Activated CD8-positive, alpha-beta memory T cell treated with anti-CD3 and anti-CD28 coated beads, Interleukin-2, amount 50 U/mL, for 4 hours (primary cell): Measurements from ENCODE around the gene STK17A.

Source experiments
- DNase-seq: peaks from one replicate; pipeline ENCODE4 v3.0.0-alpha.2; 2020

STK17A gene

GRCh38 chr7:43637114-43637806, 54.4 kb downstream of the STK17A start:
- no peak for DNase-seq

GRCh38 chr7:43639858-43640491, 57.1 kb downstream of the STK17A start:
- no peak for DNase-seq

DNA sequence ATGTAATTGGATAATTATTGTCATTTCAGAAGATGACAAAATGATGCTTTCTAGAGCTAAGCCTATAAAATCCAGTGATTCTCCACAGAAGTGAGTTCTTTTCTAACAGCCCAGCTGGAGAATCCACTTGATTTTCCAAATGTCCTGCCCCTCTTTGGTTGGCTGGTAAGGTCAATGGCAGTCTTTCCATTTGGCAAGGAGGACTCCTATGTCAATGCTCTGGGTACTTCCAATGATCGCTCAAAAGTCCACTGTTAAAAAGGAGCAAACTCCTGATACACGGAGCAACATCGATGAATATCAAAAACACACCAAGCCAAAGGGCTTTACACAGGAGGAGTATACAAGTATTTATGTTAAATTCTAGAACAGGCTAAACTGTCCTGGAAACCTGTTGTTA, 57.8 kb downstream of the STK17A start:
- DNase-seq = no peak

DNA sequence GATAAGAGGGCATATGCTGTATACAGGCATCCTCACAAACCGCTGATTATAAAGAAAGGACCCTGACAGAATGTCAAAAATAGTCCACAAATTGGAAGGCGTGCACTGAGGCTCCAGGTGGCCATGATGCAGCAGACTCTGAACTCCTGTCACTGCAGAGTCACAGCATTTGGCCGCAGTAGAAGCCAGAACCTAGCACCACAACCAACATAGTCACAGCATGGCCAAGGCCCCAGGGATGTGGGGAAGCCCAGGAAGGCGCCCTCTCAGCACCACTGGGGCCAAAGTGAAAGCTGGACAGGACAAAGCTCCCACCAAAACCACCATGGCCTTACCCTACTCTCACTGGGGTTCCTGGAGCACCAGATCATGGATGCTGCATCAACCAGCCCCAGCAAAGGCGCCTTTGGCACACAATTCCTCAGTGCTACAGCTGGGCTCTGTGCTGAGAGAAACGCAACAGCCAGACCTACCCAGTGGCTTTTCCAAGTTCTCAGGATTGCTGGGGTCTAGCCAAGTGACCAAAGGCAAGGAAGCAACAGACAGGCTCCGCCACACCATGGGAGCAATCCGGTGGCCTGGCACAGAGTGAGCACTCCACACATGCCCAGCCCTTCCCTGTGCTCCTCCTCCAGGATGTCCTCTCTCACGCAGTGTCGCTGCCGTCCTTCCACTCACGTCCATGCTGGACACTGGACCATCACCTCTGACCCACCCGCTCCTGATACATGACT, 60.2 kb downstream of the STK17A start:
- no peak for DNase-seq

DNA sequence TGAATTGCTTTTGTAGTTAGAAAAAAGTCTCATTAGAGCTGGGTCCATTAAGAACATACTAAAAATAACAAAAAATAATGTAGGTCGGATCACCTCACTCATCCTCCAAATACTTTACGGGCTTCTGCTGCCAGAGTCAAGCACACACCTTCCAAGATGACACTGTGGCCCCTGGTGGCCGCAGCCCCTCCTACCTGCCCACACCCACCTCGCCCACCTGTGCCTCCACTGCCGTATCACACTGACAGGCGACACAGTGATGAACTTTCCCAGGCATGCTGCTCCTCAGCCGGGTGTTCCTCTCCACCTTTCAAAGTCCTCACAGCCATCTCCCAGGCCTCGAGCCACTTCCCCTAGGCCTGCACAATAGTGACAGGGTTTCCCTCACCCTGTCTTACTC, 60.9 kb downstream of the STK17A start:
- peak; percentile 53 for DNase-seq

GRCh38 chr7:43645699-43646226, 62.9 kb downstream of the STK17A start:
- DNase-seq = no peak

DNA sequence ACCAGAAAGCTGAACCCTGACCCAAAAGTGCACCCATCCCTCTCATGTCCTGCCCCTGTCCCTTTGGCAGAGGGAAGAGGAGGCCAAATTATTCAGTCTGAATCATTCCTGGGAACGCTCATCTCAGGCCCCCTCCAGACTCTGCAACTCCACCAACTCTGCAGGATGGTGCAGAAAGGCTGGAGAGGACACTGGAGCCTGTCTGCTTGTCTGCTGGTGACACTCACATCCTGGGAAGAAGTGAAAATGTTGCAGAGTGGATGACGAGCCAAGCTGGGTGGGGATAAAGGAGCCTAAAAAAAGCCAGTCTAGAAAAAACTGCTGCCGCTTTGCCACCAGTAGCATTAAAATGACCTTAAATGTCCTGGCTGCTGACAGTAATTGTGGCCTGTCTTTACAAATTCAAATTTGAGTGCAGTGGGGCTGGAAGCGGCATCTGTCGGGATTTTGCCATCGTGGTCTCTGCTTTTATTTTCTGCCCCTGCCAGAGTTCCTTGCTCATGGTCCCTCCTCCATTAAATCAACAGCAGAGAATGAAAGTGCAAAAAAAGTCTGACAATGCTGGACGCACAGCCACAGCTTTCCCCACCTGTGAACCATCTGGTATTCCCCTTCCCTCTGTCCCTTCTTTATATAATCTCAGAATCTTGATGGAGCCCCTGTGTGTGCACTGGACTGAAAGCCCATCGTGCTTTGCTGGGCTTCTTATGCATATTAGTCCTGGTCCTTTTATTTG, 63.9 kb downstream of the STK17A start:
- no peak for DNase-seq

DNA sequence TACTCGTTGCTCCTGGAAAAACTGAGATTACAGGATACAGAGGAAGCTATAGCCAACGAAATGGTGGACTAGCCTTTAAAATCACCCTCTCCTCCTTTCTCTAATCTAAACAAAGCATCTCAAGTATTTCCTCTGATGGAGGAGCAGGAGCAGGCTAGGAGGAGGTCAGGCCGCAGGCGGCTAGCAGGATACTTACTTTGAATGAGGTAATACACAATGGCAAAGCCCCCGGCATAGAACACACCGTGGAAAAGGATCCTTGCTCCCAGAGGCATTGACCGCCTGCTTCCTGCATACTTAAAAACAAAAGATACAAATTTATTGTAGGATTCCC, 64.4 kb downstream of the STK17A start:
- DNase-seq = no peak

DNA sequence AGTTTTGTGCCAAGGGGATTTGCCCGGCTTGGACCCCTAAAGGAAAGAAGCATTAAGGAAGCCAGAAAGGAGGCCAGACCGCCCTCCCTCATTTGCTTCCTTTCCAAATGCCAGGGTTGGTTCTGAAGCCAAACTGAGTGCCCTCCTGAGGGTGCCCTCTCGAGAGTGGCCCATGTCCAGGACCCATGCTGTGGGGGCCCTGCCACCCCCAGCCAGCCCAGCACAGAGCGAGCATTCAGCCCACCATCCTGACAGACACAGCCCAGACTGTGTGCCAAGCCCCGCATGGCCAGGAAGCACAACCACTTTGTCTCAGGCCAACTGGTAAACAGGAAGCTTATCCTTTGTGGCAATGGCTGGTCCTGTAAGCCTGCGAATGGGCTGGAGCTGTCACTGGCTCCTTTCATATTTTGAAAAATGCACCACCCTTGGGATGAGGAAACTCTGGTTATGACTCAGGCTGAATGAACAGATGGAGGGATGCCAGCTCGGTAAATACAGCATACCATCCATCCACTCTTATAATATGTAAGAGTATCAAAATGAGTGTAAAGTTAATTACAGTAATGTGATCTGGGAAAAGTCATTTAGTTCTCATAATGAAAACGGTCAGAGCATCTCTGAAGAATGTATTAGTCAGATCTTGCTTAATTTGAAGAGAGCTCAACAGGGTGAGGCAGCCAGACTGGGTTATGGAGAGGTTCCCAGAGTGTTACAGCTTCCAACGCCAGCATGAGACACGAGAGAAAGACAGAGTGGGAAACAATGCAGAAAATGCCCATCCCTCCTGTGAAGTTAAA, 65.0 kb downstream of the STK17A start:
- no peak for DNase-seq

DNA sequence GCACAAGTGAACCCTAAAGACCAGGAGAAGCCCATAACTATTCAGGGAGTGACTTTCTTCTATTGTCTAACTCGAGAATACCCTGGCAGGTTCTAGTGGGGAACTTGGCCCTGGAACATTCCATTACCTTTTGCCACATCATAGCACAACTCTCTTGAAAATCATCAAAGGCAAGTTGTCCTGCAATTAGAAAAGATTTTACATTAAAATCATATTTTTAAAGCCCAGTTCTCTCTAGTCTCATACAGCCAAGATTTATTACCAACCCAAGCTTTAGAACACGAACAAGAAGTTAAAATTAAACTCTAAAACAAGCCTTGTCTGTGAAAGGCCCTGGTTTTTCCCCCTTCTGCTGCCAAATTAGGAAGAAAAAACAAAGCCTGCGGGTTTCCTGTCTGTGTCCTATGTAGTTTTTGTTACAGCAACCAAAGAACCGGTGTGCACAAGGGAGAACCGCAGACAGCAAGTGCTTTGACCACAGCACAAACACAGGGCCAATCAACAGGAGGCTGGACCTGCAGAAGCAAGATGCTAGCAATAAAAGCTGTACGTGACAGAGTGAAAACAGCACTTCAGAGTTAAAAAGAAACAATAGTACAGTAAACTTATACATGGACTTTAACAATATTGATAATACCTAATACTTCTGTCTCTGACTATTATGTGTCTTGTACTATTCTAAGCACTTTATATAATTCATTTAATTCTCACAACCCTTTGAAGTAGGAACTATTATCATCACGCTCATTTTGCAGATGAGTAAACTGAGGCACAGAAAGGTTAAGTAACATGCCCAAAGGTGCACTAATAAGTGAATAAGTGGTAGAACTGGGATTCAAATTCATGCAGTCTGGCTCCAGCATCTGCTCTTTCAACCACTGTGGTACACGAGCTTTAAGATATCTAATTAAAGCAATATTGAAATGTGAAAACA, 65.8 kb downstream of the STK17A start:
- DNase-seq = peak; percentile 56

DNA sequence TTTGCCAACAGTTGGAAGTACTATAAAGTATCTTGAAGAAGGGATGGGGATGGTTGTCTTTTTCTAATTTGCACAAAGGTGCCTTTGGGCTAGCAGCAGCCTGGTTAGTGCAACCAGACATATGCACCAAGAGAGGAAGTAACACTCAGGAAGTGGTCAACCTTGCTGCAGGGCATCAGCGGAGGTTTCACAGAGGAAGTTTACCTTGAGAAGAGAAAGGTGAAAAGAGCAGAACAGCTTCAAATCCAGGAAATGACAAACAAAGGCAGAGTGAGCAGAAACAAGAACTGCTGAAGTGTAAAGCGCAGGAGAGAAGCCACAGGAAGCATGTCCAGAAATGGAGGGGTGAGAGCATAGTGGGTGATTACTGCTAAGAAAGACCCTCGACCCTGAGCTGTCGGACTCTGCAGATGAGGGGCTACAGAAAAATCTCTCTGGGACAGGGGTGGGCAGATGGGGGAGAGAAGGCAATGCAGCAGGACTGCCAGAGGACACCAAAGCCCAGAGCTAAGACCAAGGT, 66.9 kb downstream of the STK17A start:
- peak; percentile 44 for DNase-seq

- DNase-seq = no peak
Measured at GRCh38 chr7:43650457-43651052, 67.6 kb downstream of the STK17A start.

DNA sequence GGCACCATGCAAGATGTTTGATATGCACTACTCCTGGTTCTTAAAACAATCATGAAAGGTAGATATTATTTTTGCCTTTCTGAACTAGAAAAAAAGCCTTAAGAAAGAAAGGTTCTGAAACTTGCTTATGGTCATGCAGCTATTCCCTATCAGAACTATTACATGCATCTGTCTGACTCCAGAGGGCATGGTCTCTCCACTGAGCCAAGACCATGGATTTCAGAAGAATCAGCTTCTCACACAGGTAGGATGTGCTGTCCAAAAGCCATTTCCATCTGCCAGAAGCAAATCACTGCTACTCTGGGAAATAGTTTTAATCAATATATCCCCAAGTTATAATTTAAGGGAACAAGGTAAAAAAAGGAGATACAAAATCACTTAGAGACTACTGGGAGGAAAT, 69.5 kb downstream of the STK17A start:
- no peak for DNase-seq

- DNase-seq = no peak
Measured at GRCh38 chr7:43653466-43653865, 70.6 kb downstream of the STK17A start.

DNA sequence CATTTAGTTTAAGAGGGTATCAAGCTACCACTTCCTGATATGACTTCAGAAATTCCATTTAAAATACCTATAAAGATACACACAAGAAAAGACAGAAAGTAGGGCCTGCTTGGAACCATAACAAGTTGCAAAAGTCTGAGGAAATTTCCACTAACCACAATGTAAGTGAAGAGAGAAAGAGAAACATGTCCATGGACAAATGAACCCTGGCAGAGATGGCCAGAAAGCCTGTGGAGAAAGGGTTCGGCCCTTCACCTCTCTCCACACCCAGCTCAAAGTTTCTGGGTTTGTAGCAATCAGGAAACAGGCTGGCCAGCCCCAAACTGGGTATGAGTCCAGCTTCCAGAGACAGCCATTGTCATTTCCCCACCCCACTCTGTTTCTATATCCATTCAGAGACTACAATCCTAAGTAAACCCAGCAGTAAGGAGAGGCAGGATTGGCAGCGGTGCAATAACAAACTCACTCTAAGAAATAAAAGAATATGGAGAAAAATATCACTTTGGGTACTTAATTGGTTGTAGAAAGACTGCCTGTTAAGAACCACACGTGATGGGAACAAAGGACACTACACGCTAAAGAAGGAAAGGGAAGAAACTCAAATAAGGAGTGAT, 71.1 kb downstream of the STK17A start:
- DNase-seq = no peak

DNA sequence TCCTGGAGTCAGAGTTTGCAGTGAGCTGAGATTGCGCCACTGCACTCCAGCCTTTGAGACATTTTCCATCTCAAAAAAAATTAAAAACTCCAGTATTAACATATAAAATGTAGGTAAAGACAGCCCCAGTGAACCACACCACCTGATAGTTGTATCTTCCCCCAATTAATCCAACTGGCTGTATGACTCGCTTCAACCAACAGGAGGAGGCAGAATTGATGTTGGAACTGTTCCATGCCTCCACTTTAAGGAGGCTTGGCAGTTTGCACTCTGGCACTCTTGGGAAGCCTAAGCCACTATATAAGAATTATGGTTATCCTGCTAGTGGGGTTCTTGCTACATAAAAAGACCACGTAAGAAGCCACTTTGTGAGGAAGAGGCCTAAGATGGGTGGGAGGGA, 72.7 kb downstream of the STK17A start:
- DNase-seq = no peak

GRCh38 chr7:43656997-43657396, 74.1 kb downstream of the STK17A start:
- DNase-seq = no peak

GRCh38 chr7:43658718-43659548, 76.0 kb downstream of the STK17A start:
- DNase-seq = no peak

GRCh38 chr7:43659549-43659896, 76.6 kb downstream of the STK17A start:
- DNase-seq = no peak
